Gastroesophageal sphincter (tissue), 4 donors: ENCODE results near the gene DUOX1. TPM values are rescaled to one million over a fixed set of nuclear protein-coding genes. Genes with fewer than 3 reads are reported as not detected.
"Not testable (repeated sequence)": the region's sequence is repeated elsewhere in the genome, so short reads cannot be mapped to it uniquely, and the experiment has no call there.

Experiments used
- ATAC-seq: fragments of 150-250 bp; one replicate; pipeline ENCODE4 v1.9.1; 2016; ENCODE audit warnings: mild to moderate bottlenecking, moderate library complexity
- H3K27ac ChIP-seq, 4 donors: fragments of 200-600 bp; sonication (generic) in 3 of 4; 1 replicate in 3 of 4; 2 replicates in 1 of 4; pipeline ENCODE4 v1.5.1; 2016 to 2019
- H3K27me3 ChIP-seq: fragments of 200-600 bp; sonication (generic); one replicate; pipeline ENCODE4 v1.5.1; 2019
- H3K36me3 ChIP-seq, 2 donors: fragments of 200-600 bp; sonication (generic); one replicate each; pipeline ENCODE4 v1.5.1; 2019; ENCODE audit warnings: control low read depth in 1 of 2
- H3K4me1 ChIP-seq, 3 donors: fragments of 200-600 bp; sonication (generic); 1 replicate in 2 of 3; 2 replicates in 1 of 3; pipeline ENCODE4 v1.5.1; 2016 to 2019; ENCODE audit warnings: control low read depth in 2 of 3
- H3K4me3 ChIP-seq, 2 donors: fragments of 200-600 bp; sonication (generic); one replicate each; pipeline ENCODE4 v1.5.1; 2019; ENCODE audit warnings: mild to moderate bottlenecking in 1 of 2, moderate library complexity in 1 of 2
- H3K9me3 ChIP-seq, 3 donors: fragments of 200-600 bp; sonication (generic); one replicate each; pipeline ENCODE4 v1.5.1; 2017 to 2019; ENCODE audit warnings: control low read depth in 2 of 3
- EP300 ChIP-seq: sonication (generic); formaldehyde crosslinking; IDR thresholded peaks from one replicate; pipeline ENCODE4 v1.6.1; 2017; ENCODE audit warnings: antibody characterized with exemption, mild to moderate bottlenecking
- POLR2A ChIP-seq, 2 donors: fragments of 450-650 bp; IDR thresholded peaks; one replicate each; pipeline ENCODE4 v1.6.1; 2017; ENCODE audit warnings: antibody characterized with exemption in 2 of 2, mild to moderate bottlenecking in 2 of 2, moderate library complexity in 1 of 2
- POLR2AphosphoS5 ChIP-seq: sonication (generic); formaldehyde crosslinking; IDR thresholded peaks from one replicate; pipeline ENCODE4 v1.6.1; 2017; ENCODE audit warnings: antibody characterized with exemption
- WGBS, 2 donors: methylation state at CpG; one replicate each; pipeline ENCODE4 v1.1.5; 2018; ENCODE audit warnings: low coverage in 1 of 2; 5-methylcytosine and 5-hydroxymethylcytosine counted together
- total RNA-seq, 4 donors: library from RNA; depleted of rRNA; stranded (reverse); fragments of >200 nt; gene quantifications; one replicate each; pipeline ENCODE4 v1.1.0, GENCODE V29; 2016
- TF ChIP-seq, protein P1 (sequence below), 4 experiments: fragments of 200-600 bp in 2 of 4; fragments of 450-650 bp in 2 of 4; sonication (generic) in 1 of 4; IDR thresholded peaks; one replicate each; pipeline ENCODE4 v1.5.1; 2017 to 2019; ENCODE audit warnings: antibody characterized with exemption in 4 of 4, mild to moderate bottlenecking in 2 of 4, moderate library complexity in 2 of 4

Gene DUOX1
- total RNA-seq, 4 donors from 2014 or later: 0.08 to 2.7 (median 1.1) TPM

DNA sequence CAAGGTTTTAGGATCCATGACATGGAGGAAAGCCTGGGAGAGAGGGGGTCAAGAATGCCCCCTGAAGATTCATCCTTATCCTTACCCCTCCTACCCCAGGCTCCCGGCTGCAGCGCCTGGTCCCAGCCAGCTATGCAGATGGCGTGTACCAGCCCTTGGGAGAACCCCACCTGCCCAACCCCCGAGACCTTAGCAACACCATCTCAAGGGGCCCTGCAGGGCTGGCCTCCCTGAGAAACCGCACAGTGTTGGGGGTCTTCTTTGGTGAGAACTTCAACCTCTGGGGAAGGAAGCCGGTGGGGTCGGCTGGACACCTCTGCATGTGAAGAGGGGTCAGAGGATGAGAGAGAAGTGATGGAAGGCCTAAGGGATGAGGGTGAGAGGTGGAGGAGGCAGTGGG lies 4.3 kb downstream of the DUOX1 start:
- no peak for ATAC-seq
- H3K27me3 ChIP-seq: peaks cover 94% of the 10 kb centered on the region
- H3K4me1 ChIP-seq: peaks cover 0 to 20% (median 0%) of the 10 kb centered on the region in 3 donors
- no peaks in the 10 kb centered on the region for H3K9me3 ChIP-seq
- TF ChIP-seq EP300 (no peak), POLR2AphosphoS5 (no peak), POLR2A (IDR thresholded peaks at IDR 0.05) (no peak)
- TF ChIP-seq, protein P1, sequence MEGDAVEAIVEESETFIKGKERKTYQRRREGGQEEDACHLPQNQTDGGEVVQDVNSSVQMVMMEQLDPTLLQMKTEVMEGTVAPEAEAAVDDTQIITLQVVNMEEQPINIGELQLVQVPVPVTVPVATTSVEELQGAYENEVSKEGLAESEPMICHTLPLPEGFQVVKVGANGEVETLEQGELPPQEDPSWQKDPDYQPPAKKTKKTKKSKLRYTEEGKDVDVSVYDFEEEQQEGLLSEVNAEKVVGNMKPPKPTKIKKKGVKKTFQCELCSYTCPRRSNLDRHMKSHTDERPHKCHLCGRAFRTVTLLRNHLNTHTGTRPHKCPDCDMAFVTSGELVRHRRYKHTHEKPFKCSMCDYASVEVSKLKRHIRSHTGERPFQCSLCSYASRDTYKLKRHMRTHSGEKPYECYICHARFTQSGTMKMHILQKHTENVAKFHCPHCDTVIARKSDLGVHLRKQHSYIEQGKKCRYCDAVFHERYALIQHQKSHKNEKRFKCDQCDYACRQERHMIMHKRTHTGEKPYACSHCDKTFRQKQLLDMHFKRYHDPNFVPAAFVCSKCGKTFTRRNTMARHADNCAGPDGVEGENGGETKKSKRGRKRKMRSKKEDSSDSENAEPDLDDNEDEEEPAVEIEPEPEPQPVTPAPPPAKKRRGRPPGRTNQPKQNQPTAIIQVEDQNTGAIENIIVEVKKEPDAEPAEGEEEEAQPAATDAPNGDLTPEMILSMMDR (IDR thresholded peaks at IDR 0.05): no peak
- no peak overlapping the region for H3K27ac ChIP-seq
- WGBS, 2 donors: no CpG with 5 or more reads among the region's 7 CpGs
- no peaks in the 10 kb centered on the region for H3K36me3 ChIP-seq
- H3K4me3 ChIP-seq: no peak overlapping the region

DNA sequence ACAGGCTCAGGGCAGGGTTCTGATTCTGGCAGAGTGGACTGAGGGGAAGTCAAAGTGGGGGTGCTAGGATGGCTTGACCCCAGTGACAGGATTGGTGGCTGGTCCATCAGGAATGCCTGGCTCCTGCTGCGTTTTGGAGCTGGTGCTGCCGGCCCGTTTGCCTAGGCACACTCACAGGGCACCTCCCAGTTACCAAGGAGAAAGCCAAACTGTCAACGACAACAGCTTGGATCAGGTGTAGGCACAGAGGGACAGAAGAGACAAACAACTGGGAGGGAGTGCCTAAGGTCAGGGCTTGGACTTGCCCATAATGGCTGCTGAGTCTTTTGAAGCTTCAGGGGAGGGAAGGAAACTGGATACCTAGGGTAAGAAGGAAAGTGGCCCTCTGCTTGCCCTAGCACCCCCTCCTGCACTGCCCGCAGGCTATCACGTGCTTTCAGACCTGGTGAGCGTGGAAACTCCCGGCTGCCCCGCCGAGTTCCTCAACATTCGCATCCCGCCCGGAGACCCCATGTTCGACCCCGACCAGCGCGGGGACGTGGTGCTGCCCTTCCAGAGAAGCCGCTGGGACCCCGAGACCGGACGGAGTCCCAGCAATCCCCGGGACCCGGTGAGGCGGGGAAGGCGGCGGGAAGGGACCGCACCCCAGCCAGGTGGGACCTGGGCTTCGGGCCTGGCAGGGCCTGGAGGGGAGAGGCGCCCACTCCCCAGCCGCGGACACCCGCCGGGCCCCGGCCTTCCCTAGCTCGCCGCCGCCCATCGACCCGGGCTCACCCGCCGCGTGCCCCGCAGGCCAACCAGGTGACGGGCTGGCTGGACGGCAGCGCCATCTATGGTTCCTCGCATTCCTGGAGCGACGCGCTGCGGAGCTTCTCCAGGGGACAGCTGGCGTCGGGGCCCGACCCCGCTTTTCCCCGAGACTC lies 5.1 kb downstream of the DUOX1 start:
- Histone ChIP-seq H3K27ac (no peak overlapping the region), H3K9me3 (no peaks in the 10 kb centered on the region), H3K4me1 (peaks cover 0 to 11% (median 0%) of the 10 kb centered on the region in 3 donors), H3K36me3 (no peaks in the 10 kb centered on the region), H3K27me3 (peaks cover 85% of the 10 kb centered on the region), H3K4me3 (peak overlapping the region in 1 of 2 donors; percentile 31)
- TF ChIP-seq POLR2A (IDR thresholded peaks at IDR 0.05) (no peak), EP300 (no peak), POLR2AphosphoS5 (no peak)
- TF ChIP-seq, protein P1 (IDR thresholded peaks at IDR 0.05): peak in 1 of 4 experiments; percentile 15
- WGBS, 2 donors: 11 to 17% methylated on average over 1 to 8 of the region's 57 CpGs
- ATAC-seq: peak; percentile 32

DNA sequence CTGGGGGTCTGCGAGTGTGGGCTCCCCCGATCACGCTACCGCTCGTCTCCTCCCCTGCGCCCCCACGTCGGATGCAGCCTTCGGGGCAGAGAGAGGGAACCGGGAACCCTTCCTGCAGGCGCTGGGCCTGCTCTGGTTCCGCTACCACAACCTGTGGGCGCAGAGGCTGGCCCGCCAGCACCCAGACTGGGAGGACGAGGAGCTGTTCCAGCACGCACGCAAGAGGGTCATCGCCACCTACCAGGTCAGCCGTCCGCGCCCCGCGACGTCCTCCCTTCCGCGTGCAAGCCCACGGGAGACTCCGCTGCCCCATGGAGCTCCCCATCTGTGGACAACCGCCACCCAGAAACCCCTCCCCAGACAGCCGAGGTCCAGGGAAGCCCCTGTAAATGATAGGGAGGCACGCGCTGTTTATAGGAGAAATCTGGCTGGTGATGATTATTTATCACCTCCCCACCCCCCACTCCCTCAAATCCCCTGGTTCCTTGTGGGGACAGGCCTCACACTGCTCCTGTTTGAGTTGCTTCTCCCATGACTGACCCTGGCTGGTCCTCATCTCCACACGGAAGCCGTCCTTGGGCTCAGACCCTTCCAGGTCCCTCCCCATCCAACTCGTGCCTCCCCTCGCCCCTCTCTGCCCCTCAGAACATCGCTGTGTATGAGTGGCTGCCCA lies 6.0 kb downstream of the DUOX1 start:
- not testable (repeated sequence) for H3K27ac ChIP-seq, H3K4me1 ChIP-seq, H3K9me3 ChIP-seq, H3K36me3 ChIP-seq, H3K4me3 ChIP-seq
- ATAC-seq: peak; percentile 4
- H3K27me3 ChIP-seq: peaks cover 78% of the 10 kb centered on the region
- WGBS, 2 donors: 11% methylated on average over 7 of the region's 37 CpGs; no CpG with 5 or more reads in 1 of the 2 donors

DNA sequence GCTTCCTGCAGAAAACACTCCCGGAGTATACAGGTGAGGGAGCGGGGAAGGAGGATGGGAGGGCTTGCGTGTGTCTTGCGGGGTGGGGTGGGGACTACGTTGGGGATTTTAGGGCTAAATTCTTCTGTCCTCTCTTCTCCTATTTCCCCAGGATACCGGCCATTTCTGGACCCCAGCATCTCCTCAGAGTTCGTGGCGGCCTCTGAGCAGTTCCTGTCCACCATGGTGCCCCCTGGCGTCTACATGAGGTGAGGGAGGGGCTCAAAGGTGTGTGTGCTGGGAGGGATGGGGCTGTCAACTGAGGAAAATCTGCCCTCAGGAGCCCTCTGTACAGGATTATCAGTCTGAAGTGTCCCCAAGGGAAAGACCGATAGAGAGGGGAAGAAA lies 6.6 kb downstream of the DUOX1 start:
- TF ChIP-seq POLR2AphosphoS5 (no peak), EP300 (no peak), POLR2A (IDR thresholded peaks at IDR 0.05) (no peak)
- TF ChIP-seq, protein P1 (IDR thresholded peaks at IDR 0.05): no peak
- WGBS, 2 donors: 16 to 32% methylated on average over 2 to 5 of the region's 10 CpGs
- Histone ChIP-seq H3K4me1 (peaks cover 0 to 8% (median 0%) of the 10 kb centered on the region in 3 donors), H3K27me3 (peaks cover 78% of the 10 kb centered on the region), H3K4me3 (no peak overlapping the region), H3K36me3 (no peaks in the 10 kb centered on the region), H3K27ac (no peak overlapping the region), H3K9me3 (no peaks in the 10 kb centered on the region)
- ATAC-seq: no peak

DNA sequence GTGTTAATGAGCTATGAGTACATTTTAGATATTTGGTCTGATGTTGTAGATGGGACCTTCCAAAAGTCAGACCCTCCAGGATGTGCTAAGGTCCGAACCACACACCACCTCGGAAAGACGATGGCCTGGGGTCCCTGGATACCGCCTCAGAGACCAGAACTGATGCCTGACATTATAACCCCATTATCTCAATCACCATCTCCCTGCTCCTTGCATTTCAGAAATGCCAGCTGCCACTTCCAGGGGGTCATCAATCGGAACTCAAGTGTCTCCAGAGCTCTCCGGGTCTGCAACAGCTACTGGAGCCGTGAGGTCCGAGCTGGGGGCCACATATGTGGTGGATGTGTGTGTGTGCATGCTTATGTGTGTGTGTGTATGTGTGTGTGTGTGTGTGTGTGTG lies 7.9 kb downstream of the DUOX1 start:
- Histone ChIP-seq H3K4me3 (no peak overlapping the region), H3K27ac (no peak overlapping the region), H3K9me3 (no peaks in the 10 kb centered on the region), H3K4me1 (peaks cover 0 to 8% (median 0%) of the 10 kb centered on the region in 3 donors), H3K27me3 (peaks cover 74% of the 10 kb centered on the region), H3K36me3 (no peaks in the 10 kb centered on the region)
- 77 to 79% methylated on average over 3 to 7 of the region's 8 CpGs for WGBS, 2 donors
- no peak for ATAC-seq
- TF ChIP-seq POLR2A (IDR thresholded peaks at IDR 0.05) (no peak), POLR2AphosphoS5 (no peak), EP300 (no peak)
- TF ChIP-seq, protein P1 (IDR thresholded peaks at IDR 0.05): no peak
